Measurements from ENCODE around the gene C20orf173. TPM values are rescaled to one million over a fixed set of nuclear protein-coding genes. Genes with fewer than 3 reads are reported as not detected.
"Not testable (repeated sequence)": the region's sequence is repeated elsewhere in the genome, so short reads cannot be mapped to it uniquely, and the experiment has no call there.

Gene C20orf173
- total RNA-seq, 1 donor from 2014 or later = not detected

- H3K27me3 Mint-ChIP-seq (ENCODE audit: low read depth, unreplicated experiment) = no peaks in the 10 kb centered on the region
- no peaks in the 10 kb centered on the region for H3K27me3 ChIP-seq (ENCODE audit: insufficient read depth, low read length)
- no peak for DNase-seq (ENCODE audit: low read depth)
- H3K79me2 ChIP-seq (ENCODE audit: insufficient read depth, low read length) = no peaks in the 10 kb centered on the region
- H3K4me3 ChIP-seq (ENCODE audit: insufficient read depth, low read depth, low read length) = no peak overlapping the region
- FAIRE-seq = no peak
- peaks cover 6% of the 10 kb centered on the region for H3K4me1 Mint-ChIP-seq (ENCODE audit: low read depth, unreplicated experiment)
- peaks cover 18% of the 10 kb centered on the region for H3K36me3 ChIP-seq (ENCODE audit: insufficient read depth, low read length)
- H3K27ac Mint-ChIP-seq (ENCODE audit: unreplicated experiment) = no peak overlapping the region
- no peak for TF ChIP-seq CTCF (IDR thresholded peaks at IDR 0.05; ENCODE audit: insufficient read depth, low read depth, low read length)
- TF ChIP-seq EZH2 (IDR thresholded peaks at IDR 0.05; ENCODE audit: insufficient read depth, low read length) = no peak
- no peaks in the 10 kb centered on the region for H3K9me3 ChIP-seq (ENCODE audit: insufficient read depth, low read depth, low read length)
- no peak overlapping the region for H3K4me3 Mint-ChIP-seq (ENCODE audit: unreplicated experiment)
- H2AFZ ChIP-seq (ENCODE audit: low read depth, low read length) = no peak overlapping the region
- peaks cover 32% of the 10 kb centered on the region for H4K20me1 ChIP-seq (ENCODE audit: insufficient read depth, low read length)
- H3K9me3 Mint-ChIP-seq (ENCODE audit: unreplicated experiment) = peaks cover 2% of the 10 kb centered on the region
- peaks cover under 1% of the 10 kb centered on the region for H3K4me1 ChIP-seq (ENCODE audit: insufficient read depth, low read length)
- no peak overlapping the region for H3K9ac ChIP-seq (ENCODE audit: low read length)
- H3K27ac ChIP-seq (ENCODE audit: low read depth, low read length) = no peak overlapping the region
- H3K36me3 Mint-ChIP-seq (ENCODE audit: low read depth, unreplicated experiment) = peaks cover 48% of the 10 kb centered on the region
- no peak overlapping the region for H3K4me2 ChIP-seq (ENCODE audit: low read length)
These were observed 26.6 kb upstream of the C20orf173 start for GRCh38 chr20:35555951-35556645.

- not testable (repeated sequence) for H3K4me2 ChIP-seq (ENCODE audit: low read length); H3K27ac Mint-ChIP-seq (ENCODE audit: unreplicated experiment); H2AFZ ChIP-seq (ENCODE audit: low read depth, low read length); H3K9me3 Mint-ChIP-seq (ENCODE audit: unreplicated experiment); H3K4me3 ChIP-seq (ENCODE audit: insufficient read depth, low read depth, low read length); H3K27me3 Mint-ChIP-seq (ENCODE audit: low read depth, unreplicated experiment); H3K9me3 ChIP-seq (ENCODE audit: insufficient read depth, low read depth, low read length); H3K27me3 ChIP-seq (ENCODE audit: insufficient read depth, low read length); FAIRE-seq; DNase-seq (ENCODE audit: low read depth); H3K4me1 ChIP-seq (ENCODE audit: insufficient read depth, low read length); H3K9ac ChIP-seq (ENCODE audit: low read length); H3K4me1 Mint-ChIP-seq (ENCODE audit: low read depth, unreplicated experiment); H3K27ac ChIP-seq (ENCODE audit: low read depth, low read length); H3K79me2 ChIP-seq (ENCODE audit: insufficient read depth, low read length); H3K4me3 Mint-ChIP-seq (ENCODE audit: unreplicated experiment)
- H3K36me3 Mint-ChIP-seq (ENCODE audit: low read depth, unreplicated experiment) = peaks cover 48% of the 10 kb centered on the region
- Histone ChIP-seq H4K20me1 (ENCODE audit: insufficient read depth, low read length) (peaks cover 30% of the 10 kb centered on the region), H3K36me3 (ENCODE audit: insufficient read depth, low read length) (peaks cover 22% of the 10 kb centered on the region)
These were observed 26.0 kb upstream of the C20orf173 start for GRCh38 chr20:35555461-35555860.

GRCh38 chr20:35552914-35553313 is 23.5 kb upstream of the C20orf173 start:
- Histone ChIP-seq H4K20me1 (ENCODE audit: insufficient read depth, low read length) (peaks cover 30% of the 10 kb centered on the region), H3K9me3 (ENCODE audit: insufficient read depth, low read depth, low read length) (no peaks in the 10 kb centered on the region), H3K4me3 (ENCODE audit: insufficient read depth, low read depth, low read length) (no peak overlapping the region), H3K4me1 (ENCODE audit: insufficient read depth, low read length) (no peaks in the 10 kb centered on the region), H3K9ac (ENCODE audit: low read length) (no peak overlapping the region), H3K4me2 (ENCODE audit: low read length) (no peak overlapping the region), H3K79me2 (ENCODE audit: insufficient read depth, low read length) (no peaks in the 10 kb centered on the region), H3K36me3 (ENCODE audit: insufficient read depth, low read length) (peaks cover 33% of the 10 kb centered on the region), H3K27ac (ENCODE audit: low read depth, low read length) (no peak overlapping the region), H3K27me3 (ENCODE audit: insufficient read depth, low read length) (no peaks in the 10 kb centered on the region), H2AFZ (ENCODE audit: low read depth, low read length) (no peak overlapping the region)
- peaks cover 41% of the 10 kb centered on the region for H3K36me3 Mint-ChIP-seq (ENCODE audit: low read depth, unreplicated experiment)
- DNase-seq (ENCODE audit: low read depth) = no peak
- no peak overlapping the region for H3K4me3 Mint-ChIP-seq (ENCODE audit: unreplicated experiment)
- no peaks in the 10 kb centered on the region for H3K27me3 Mint-ChIP-seq (ENCODE audit: low read depth, unreplicated experiment)
- H3K9me3 Mint-ChIP-seq (ENCODE audit: unreplicated experiment) = no peaks in the 10 kb centered on the region
- TF ChIP-seq EZH2 (IDR thresholded peaks at IDR 0.05; ENCODE audit: insufficient read depth, low read length) = no peak
- TF ChIP-seq CTCF (IDR thresholded peaks at IDR 0.05; ENCODE audit: insufficient read depth, low read depth, low read length) = no peak
- H3K4me1 Mint-ChIP-seq (ENCODE audit: low read depth, unreplicated experiment) = peaks cover 3% of the 10 kb centered on the region
- no peak for FAIRE-seq
- H3K27ac Mint-ChIP-seq (ENCODE audit: unreplicated experiment) = no peak overlapping the region

Measured in astrocyte (in vitro differentiated cells and primary cell).